HG03108 (cell line): ENCODE measurements around the gene NUP50.

Experiments
- ATAC-seq: cut with Tn5 transposase; IDR thresholded peaks from one replicate; pipeline ENCODE4 v1.9.1; 2021; ENCODE audit warnings: moderate library complexity; ENCODE audit not compliant: unreplicated experiment

NUP50 gene

GRCh38 chr22:45192701-45193187 is 29.0 kb downstream of the NUP50 start:
- no peak for ATAC-seq

- no peak for ATAC-seq
Observed at GRCh38 chr22:45194686-45195085, 31.0 kb downstream of the NUP50 start.

DNA sequence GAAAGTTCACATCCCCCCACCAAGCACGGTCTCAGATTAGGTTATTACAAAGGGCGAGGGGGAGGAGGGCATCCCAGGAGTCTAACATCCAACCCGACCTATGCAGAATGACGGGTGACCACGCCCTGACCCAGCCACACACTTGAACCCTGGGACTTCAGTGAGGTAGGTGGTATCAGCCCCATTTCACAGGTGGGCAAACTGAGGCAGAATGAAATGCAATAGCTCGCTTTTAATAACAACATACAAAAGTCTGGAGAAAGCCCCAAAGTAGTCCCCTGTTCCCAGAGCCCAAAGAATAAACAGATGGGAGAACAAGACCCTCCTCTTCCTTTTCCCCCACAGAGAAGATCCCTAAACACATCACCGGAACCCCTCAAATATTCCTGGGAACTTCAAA is 31.9 kb downstream of the NUP50 start:
- no peak for ATAC-seq

DNA sequence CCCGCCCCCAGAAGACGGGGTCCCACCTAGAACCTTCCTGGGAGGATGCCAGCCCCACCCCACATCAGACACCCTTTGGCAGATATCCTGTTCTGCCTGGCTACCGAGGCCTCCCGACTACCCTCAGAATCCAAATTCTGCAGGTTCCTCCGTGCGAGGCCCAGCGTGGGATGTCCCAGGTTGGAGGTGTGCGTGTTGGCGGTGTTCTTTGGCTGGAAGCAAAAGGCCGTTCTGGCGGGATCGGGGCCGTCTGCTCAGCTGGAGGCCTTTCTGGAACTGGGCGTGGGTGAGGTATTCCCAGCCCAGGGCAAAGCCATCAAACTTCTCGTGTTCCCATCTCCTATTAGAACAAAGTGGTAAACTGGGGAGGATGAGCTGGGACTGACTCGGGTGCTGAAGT is 32.6 kb downstream of the NUP50 start:
- no peak for ATAC-seq

- ATAC-seq: no peak
Observed at GRCh38 chr22:45196926-45197605, 33.3 kb downstream of the NUP50 start.

DNA sequence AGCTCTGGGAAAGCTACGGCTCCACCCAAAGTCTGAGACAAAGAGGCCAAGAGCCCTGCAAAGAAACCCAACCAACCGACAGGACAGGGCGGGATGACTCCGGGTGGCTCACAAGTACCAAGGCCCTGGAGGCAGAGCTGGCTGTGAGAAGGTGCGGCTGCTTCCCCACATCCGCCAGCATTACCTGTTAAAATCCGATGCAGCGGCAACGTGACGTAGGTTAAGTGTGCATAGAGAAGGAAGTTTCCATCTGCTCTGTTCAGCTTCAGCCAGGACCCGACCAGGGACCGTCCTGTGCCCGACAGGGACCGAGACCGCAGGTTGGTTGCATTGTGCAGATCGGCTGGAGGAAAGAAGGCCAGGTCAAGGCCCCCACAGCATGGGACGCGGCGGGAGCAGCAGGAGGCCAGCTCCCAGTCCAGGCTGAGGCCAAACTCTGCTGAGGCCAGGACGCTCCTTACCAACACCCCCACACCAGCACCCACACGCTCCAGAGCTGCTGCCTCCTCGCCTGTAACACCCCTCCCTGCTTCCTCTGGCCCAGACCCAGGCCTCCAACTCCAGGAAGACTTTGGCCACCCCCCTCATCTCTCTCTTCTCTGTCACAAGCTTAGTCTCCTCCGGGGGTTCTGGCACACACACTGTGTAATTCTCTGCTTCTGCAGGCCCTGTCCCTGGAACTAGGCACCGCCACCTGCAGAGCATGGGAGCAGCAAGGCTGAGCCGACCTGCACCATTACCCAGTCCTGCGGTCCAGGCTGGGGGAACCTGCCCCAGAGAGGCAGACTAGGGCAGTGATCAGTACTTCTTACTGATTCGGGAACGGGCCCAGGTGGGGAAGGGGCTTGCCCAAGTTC is 34.1 kb downstream of the NUP50 start:
- no peak for ATAC-seq

- ATAC-seq: no peak
Observed at GRCh38 chr22:45198463-45198795, 34.7 kb downstream of the NUP50 start.

GRCh38 chr22:45199723-45200122 is 36.0 kb downstream of the NUP50 start:
- ATAC-seq: no peak

DNA sequence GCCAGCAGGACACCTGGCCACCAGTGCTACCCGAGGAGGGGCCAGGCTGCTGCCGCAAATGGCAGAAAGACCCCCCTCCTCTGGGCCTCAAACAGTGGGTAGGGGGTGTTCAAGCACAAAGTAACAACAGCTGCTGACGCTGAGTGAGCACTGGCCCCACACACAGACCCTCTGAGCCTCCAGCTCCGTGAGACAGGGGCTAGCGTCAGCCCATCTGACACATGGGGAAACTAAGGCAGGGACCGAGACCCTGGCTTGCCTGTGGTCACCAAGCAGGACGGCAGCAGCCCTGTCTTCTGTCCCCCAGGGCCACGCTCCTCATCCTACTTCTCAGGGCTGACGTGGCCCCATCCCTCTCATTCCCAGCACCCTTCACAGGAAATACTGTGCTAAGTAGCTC is 36.5 kb downstream of the NUP50 start:
- no peak for ATAC-seq

DNA sequence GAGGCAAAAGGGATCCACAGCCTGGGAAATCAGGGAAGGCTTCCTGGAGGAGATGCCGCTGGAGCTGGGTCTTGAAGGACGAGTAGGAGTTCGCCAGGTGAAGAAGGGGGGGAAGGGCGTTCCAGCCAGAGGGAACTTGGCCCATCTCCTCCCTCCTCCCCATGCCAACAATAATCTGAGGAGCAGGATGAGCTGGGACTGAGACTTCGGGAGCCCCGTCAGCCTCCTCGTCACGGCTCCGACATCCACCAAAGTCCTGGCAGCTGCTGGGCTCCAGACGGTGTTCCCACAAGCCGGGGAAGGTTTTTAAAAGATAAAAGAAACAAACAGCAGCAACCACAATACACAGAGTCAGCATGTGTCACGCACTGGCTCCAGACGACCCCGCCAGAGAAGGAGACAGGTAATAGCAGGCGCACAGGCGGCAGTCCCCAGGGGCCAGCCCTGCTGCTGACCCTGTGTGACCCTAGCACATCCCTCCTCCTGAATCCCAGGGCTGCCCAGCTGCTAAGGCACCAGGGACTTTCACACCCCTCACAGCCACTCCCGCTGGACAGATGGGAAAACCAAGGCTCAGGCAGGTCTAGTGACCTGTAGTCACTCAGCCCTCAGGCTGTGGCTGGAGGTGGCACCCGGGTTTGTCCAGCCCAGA is 37.3 kb downstream of the NUP50 start:
- no peak for ATAC-seq

- no peak for ATAC-seq
Observed at GRCh38 chr22:45201678-45202332, 38.1 kb downstream of the NUP50 start.

DNA sequence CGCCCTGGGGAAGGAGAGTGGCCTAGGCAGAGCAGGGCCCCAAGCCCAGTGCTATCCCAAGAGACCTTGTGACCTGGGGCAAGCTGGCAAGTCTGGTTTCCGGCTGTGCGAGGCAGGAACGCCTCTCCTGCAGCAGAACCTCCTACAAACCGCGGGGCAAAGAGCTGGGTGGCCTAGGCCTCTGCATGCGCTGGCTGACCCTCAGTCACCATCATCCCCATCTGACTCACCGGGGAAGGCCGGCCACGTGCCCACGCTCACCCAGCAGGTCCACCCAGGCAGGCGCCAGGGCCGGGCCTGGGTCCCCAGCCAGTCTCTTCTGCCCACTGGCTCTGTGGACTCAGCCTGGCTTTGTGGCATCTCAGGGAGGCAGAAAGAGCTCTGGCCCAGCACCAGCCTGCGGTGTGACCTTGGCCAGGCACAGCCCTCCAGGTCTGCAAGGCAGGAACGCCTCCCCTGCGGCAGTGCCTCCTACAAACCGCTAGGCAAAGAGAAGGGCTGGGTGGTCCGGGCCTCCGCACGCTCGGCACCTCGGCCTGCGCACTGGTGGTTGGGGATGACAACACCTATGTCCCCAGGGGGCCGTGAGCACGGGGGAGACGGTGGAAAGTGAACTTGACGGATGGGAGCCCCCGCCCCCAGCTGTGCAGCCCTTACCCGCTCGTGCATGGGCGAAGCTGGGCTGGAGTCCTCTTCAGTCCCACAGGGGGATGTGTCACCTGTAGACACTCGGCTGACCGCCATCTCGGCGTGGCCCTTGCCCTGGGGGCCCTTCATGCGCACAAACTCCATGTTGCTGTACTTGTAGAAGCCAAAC is 38.8 kb downstream of the NUP50 start:
- no peak for ATAC-seq

- no peak for ATAC-seq
Observed at GRCh38 chr22:45203150-45203951, 39.6 kb downstream of the NUP50 start.

GRCh38 chr22:45204241-45204640 is 40.5 kb downstream of the NUP50 start:
- ATAC-seq: no peak

- no peak for ATAC-seq
Observed at GRCh38 chr22:45204819-45205218, 41.1 kb downstream of the NUP50 start.

- no peak for ATAC-seq
Observed at GRCh38 chr22:45205276-45205925, 41.7 kb downstream of the NUP50 start.

GRCh38 chr22:45206233-45206632 is 42.5 kb downstream of the NUP50 start:
- no peak for ATAC-seq

GRCh38 chr22:45207533-45207932 is 43.8 kb downstream of the NUP50 start:
- no peak for ATAC-seq

GRCh38 chr22:45207981-45208664 is 44.4 kb downstream of the NUP50 start:
- ATAC-seq: no peak
